Fibroblast of lung (primary cell): ENCODE results near the gene OR7A10. TPM values are rescaled to one million over a fixed set of nuclear protein-coding genes. Genes with fewer than 3 reads are reported as not detected.

Source experiments
- DNase-seq, 2 donors: peaks; one replicate each; pipeline versions ENCODE4 v3.0.0 to v3.0.0-alpha.2; 2010; ENCODE audit warnings: low read depth in 2 of 2
- H2AFZ ChIP-seq: 2 replicates; pipeline ENCODE4 v1.5.1; 2012; ENCODE audit warnings: low read length, control low read depth, inconsistent platforms
- H3K27ac ChIP-seq: 2 replicates; pipeline ENCODE4 v1.5.1; 2011; ENCODE audit warnings: low read length, control low read depth; ENCODE audit not compliant: insufficient read depth
- H3K27me3 ChIP-seq: 2 replicates; pipeline ENCODE4 v1.5.1; 2011; ENCODE audit warnings: mild to moderate bottlenecking, low read length; ENCODE audit not compliant: control insufficient read depth, insufficient read depth
- H3K36me3 ChIP-seq: 2 replicates; pipeline ENCODE4 v1.5.1; 2011; ENCODE audit warnings: low read length; ENCODE audit not compliant: control insufficient read depth, insufficient read depth
- H3K4me1 ChIP-seq: 2 replicates; pipeline ENCODE4 v1.5.1; 2011; ENCODE audit warnings: low read length; ENCODE audit not compliant: control insufficient read depth, insufficient read depth; ENCODE audit errors: extremely low read depth
- H3K4me2 ChIP-seq: 2 replicates; pipeline ENCODE4 v1.5.1; 2011; ENCODE audit warnings: low read length, control low read depth; ENCODE audit not compliant: insufficient read depth; ENCODE audit errors: extremely low read depth
- H3K4me3 ChIP-seq, 4 experiments: fragments of 200-600 bp in 1 of 4; sonication (generic) in 1 of 4; replicated peaks in 1 of 4; 2 replicates each; pipeline ENCODE4 v1.5.1; 2011 to 2016; ENCODE audit warnings: low read length in 4 of 4, low read depth in 3 of 4, mild to moderate bottlenecking in 3 of 4, control low read depth in 2 of 4, inconsistent platforms in 1 of 4, mixed read lengths in 1 of 4; ENCODE audit not compliant: insufficient read depth in 1 of 4; ENCODE audit errors: control extremely low read depth in 1 of 4
- H3K79me2 ChIP-seq: 2 replicates; pipeline ENCODE4 v1.5.1; 2012; ENCODE audit warnings: mild to moderate bottlenecking, low read length, inconsistent platforms; ENCODE audit not compliant: control insufficient read depth, insufficient read depth
- H3K9ac ChIP-seq: 2 replicates; pipeline ENCODE4 v1.5.1; 2011; ENCODE audit warnings: mild to moderate bottlenecking, low read length, control low read depth; ENCODE audit not compliant: insufficient read depth
- H3K9me3 ChIP-seq: 2 replicates; pipeline ENCODE4 v1.5.1; 2012; ENCODE audit warnings: low read depth, low read length; ENCODE audit not compliant: control insufficient read depth, insufficient read depth
- H4K20me1 ChIP-seq: 2 replicates; pipeline ENCODE4 v1.5.1; 2011; ENCODE audit warnings: low read length; ENCODE audit not compliant: control insufficient read depth, insufficient read depth; ENCODE audit errors: extremely low read depth
- CTCF ChIP-seq, 2 donors: IDR thresholded peaks in 1 of 2; conservative IDR thresholded peaks in 1 of 2; 1 replicate in 1 of 2; 2 replicates in 1 of 2; pipeline ENCODE4 v1.5.1; 2011 to 2012; ENCODE audit warnings: low read length in 2 of 2, control low read depth in 1 of 2, inconsistent platforms in 1 of 2, low read depth in 1 of 2, mild to moderate bottlenecking in 1 of 2
- EZH2 ChIP-seq: IDR thresholded peaks from 2 replicates; pipeline ENCODE4 v1.5.1; 2012; ENCODE audit warnings: low read length, control low read depth, mild to moderate bottlenecking; ENCODE audit errors: missing control alignments
- polyA minus RNA-seq: library from RNA; depleted of rRNA, polyadenylated mRNA; stranded (reverse); fragments of >200 nt; gene quantifications from 2 replicates; pipeline ENCODE4 v1.2.3, GENCODE V29; 2011; ENCODE audit warnings: low replicate concordance
- polyA plus RNA-seq, 2 donors: library from polyadenylated mRNA; depleted of rRNA in 1 of 2; stranded (reverse) in 1 of 2; unstranded in 1 of 2; fragments of >200 nt; gene quantifications; 2 replicates each; pipeline ENCODE4 v1.2.1, GENCODE V29; 2011 to 2012; ENCODE audit warnings: missing spikeins in 1 of 2
- total RNA-seq: library from RNA; depleted of rRNA; stranded (reverse); fragments of >200 nt; gene quantifications from 2 replicates; pipeline ENCODE4 v1.2.1, GENCODE V29; 2014

The OR7A10 gene
- not detected in 2 replicates for total RNA-seq
- polyA plus RNA-seq, result not detected in 2 replicates
- not detected in 2 replicates for polyA plus RNA-seq (2012)
- polyA minus RNA-seq, result not detected in 2 replicates

- no peaks in the 10 kb centered on the region for H3K36me3 ChIP-seq
- H3K9me3 ChIP-seq, result no peaks in the 10 kb centered on the region
- no peak within 1 kb of the TSS for H3K4me2 ChIP-seq
- no peak within 1 kb of the TSS for H2AFZ ChIP-seq
- no peaks in the 10 kb centered on the region for H4K20me1 ChIP-seq
- no peaks in the 10 kb centered on the region for H3K79me2 ChIP-seq
- H3K27me3 ChIP-seq, result no peaks in the 10 kb centered on the region
- H3K4me3 ChIP-seq, result no peak within 1 kb of the TSS
- no peaks in the 10 kb centered on the region for H3K4me1 ChIP-seq
- DNase-seq, result no peak
- TF ChIP-seq EZH2 (no peak), CTCF (conservative IDR thresholded peaks at IDR 0.05 in 1 of 2, IDR thresholded peaks at IDR 0.05 in 1 of 2; ENCODE audit: low read depth in 1 of 2, low read length in 2 of 2) (no peak)
- no peak within 1 kb of the TSS for H3K27ac ChIP-seq
- no peak within 1 kb of the TSS for H3K9ac ChIP-seq
Measured at GRCh38 chr19:14848822-14849221, at the start of gene OR7A10. TSS of gene OR7A10 (minus strand) at chr19:14848922. CDS start at chr19:14841877, 7,045 bp downstream.

GRCh38 chr19:14890643-14891379 lies 42.1 kb upstream of the OR7A10 start:
- no peak overlapping the region for H3K4me2 ChIP-seq
- H3K4me1 ChIP-seq, result no peaks in the 10 kb centered on the region
- TF ChIP-seq CTCF (conservative IDR thresholded peaks at IDR 0.05 in 1 of 2, IDR thresholded peaks at IDR 0.05 in 1 of 2; ENCODE audit: low read depth in 1 of 2, low read length in 2 of 2) (no peak), EZH2 (no peak)

GRCh38 chr19:14889994-14890642 lies 41.4 kb upstream of the OR7A10 start:
- Histone ChIP-seq H3K27ac (no peak overlapping the region), H3K79me2 (no peaks in the 10 kb centered on the region), H3K4me3 (no peak overlapping the region), H3K9ac (no peak overlapping the region), H4K20me1 (no peaks in the 10 kb centered on the region), H3K36me3 (no peaks in the 10 kb centered on the region), H3K4me1 (no peaks in the 10 kb centered on the region), H3K27me3 (no peaks in the 10 kb centered on the region), H3K4me2 (no peak overlapping the region), H3K9me3 (no peaks in the 10 kb centered on the region), H2AFZ (no peak overlapping the region)
- TF ChIP-seq EZH2 (no peak), CTCF (conservative IDR thresholded peaks at IDR 0.05 in 1 of 2, IDR thresholded peaks at IDR 0.05 in 1 of 2; ENCODE audit: low read depth in 1 of 2, low read length in 2 of 2) (no peak)
- DNase-seq, result no peak

More at GRCh38 chr19:14890643-14891379, 42.1 kb upstream of the OR7A10 start:
- H3K9me3 ChIP-seq, result no peaks in the 10 kb centered on the region
- no peak for DNase-seq
- no peak overlapping the region for H3K4me3 ChIP-seq
- H3K79me2 ChIP-seq, result no peaks in the 10 kb centered on the region
- H3K36me3 ChIP-seq, result no peaks in the 10 kb centered on the region
- H3K27ac ChIP-seq, result no peak overlapping the region
- no peak overlapping the region for H3K9ac ChIP-seq
- H3K27me3 ChIP-seq, result no peaks in the 10 kb centered on the region
- H4K20me1 ChIP-seq, result no peaks in the 10 kb centered on the region
- no peak overlapping the region for H2AFZ ChIP-seq
